Ishikawa (cell line): Measurements from ENCODE around the gene SLC4A9.

Source experiments
- CEBPB ChIP-seq: IDR thresholded peaks from 2 replicates; pipeline ENCODE4 v1.6.1; 2012
- EGR1 ChIP-seq: IDR thresholded peaks from 2 replicates; pipeline ENCODE4 v1.6.1; 2012
- EP300 ChIP-seq: IDR thresholded peaks from 2 replicates; pipeline ENCODE4 v1.6.1; 2012; ENCODE audit warnings: borderline replicate concordance
- FOXM1 ChIP-seq: IDR thresholded peaks from 2 replicates; pipeline ENCODE4 v1.6.1; 2012; ENCODE audit warnings: low read depth, borderline replicate concordance
- NFIC ChIP-seq: IDR thresholded peaks from 2 replicates; pipeline ENCODE4 v1.6.1; 2012
- RAD21 ChIP-seq: IDR thresholded peaks from 2 replicates; pipeline ENCODE4 v1.6.1; 2012; ENCODE audit warnings: low read depth
- TCF12 ChIP-seq: IDR thresholded peaks from 2 replicates; pipeline ENCODE4 v1.6.1; 2012; ENCODE audit warnings: low read depth
- YY1 ChIP-seq: IDR thresholded peaks from 2 replicates; pipeline ENCODE4 v1.6.1; 2012; ENCODE audit warnings: low read depth
- ZBTB7A ChIP-seq: IDR thresholded peaks from 2 replicates; pipeline ENCODE4 v1.6.1; 2012; ENCODE audit warnings: low read depth
- TF ChIP-seq, protein P1 (sequence below): IDR thresholded peaks from 2 replicates; pipeline ENCODE4 v1.6.1; 2012

The SLC4A9 gene

DNA sequence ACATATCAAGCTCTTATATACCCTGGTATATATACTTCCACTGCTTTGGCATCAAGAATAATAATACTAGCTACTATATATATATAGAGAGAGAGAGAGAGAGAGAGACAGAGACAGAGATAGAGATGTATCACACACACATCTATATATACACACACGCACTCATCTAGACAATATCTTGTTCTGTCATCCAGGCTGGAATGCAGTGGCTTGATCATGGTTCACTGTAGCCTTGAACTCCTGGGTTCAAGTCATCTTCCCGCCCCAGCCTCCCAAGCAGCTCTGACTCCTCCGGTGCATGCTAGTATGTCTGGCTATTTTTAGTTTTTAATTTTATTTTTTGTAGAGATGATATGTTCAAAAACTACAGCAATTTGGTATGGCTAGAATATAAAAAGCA, 64.1 kb downstream of the SLC4A9 start:
- TF ChIP-seq YY1 (no peak), CEBPB (no peak), TCF12 (no peak), EGR1 (no peak), FOXM1 (no peak), EP300 (no peak), ZBTB7A (no peak), RAD21 (no peak), NFIC (no peak)
- TF ChIP-seq, protein P1, sequence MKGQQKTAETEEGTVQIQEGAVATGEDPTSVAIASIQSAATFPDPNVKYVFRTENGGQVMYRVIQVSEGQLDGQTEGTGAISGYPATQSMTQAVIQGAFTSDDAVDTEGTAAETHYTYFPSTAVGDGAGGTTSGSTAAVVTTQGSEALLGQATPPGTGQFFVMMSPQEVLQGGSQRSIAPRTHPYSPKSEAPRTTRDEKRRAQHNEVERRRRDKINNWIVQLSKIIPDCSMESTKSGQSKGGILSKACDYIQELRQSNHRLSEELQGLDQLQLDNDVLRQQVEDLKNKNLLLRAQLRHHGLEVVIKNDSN = no peak
